Erythroblast (primary cell): ENCODE measurements around the gene SCARB2.

ENCODE experiments used
- DNase-seq, 2 experiments: peaks; one replicate each; lab custom pipeline; 2025; lab: John Stamatoyannopoulos, UW
- GATA1 ChIP-seq: IDR thresholded peaks from 2 replicates; pipeline ENCODE4 v1.6.1; 2011; ENCODE audit warnings: low read depth, mild to moderate bottlenecking, control low read depth, low read length, moderate library complexity
- POLR2A ChIP-seq: IDR thresholded peaks from 2 replicates; pipeline ENCODE4 v1.6.1; 2011; ENCODE audit warnings: mild to moderate bottlenecking, low read length

SCARB2 gene

GRCh38 chr4:76238236-76238635, 24.6 kb upstream of the SCARB2 start:
- TF ChIP-seq POLR2A (no peak), GATA1 (no peak)
- DNase-seq, result no peak

GRCh38 chr4:76235915-76236314, 22.3 kb upstream of the SCARB2 start:
- DNase-seq, result no peak
- TF ChIP-seq GATA1, result no peak
- no peak for TF ChIP-seq POLR2A

DNA sequence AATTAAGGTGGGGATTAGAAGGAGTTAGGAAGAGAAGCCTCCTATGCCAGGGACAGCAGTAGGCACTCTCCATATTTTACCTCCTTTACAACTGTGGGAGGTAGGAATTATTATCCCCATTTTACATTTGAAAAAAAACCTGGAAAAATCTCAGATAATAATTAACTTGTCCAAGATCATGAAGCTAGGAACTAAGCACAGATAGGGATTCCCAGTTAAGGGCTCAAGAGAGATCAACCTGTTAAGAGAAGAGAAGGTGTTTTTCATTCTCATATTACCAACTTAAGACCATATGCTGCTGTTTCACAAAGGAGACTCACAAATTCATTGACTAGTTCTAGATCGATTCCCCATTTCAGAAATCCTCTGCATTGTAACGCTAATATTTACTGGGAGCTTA, 21.8 kb upstream of the SCARB2 start:
- TF ChIP-seq GATA1 (no peak), POLR2A (no peak)
- no peak for DNase-seq

DNA sequence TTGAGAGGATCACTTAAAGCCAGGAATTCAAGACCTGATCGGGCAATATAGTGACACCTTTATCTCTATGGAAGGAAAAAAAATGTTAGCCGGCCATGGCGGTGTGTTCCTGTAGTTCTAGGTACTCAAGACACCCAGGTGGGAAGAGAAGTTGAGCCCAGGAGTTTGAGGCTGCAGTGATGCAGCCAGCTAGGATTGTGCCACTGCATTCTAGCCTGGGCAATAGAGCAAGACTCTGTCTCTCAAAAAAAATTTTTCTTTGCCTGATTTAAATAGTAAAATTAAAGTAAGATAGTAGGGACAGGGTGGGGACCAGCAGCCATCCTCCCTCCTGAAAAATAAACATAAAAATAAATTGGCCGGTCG, 21.0 kb upstream of the SCARB2 start:
- TF ChIP-seq GATA1 (no peak), POLR2A (no peak)
- no peak for DNase-seq

DNA sequence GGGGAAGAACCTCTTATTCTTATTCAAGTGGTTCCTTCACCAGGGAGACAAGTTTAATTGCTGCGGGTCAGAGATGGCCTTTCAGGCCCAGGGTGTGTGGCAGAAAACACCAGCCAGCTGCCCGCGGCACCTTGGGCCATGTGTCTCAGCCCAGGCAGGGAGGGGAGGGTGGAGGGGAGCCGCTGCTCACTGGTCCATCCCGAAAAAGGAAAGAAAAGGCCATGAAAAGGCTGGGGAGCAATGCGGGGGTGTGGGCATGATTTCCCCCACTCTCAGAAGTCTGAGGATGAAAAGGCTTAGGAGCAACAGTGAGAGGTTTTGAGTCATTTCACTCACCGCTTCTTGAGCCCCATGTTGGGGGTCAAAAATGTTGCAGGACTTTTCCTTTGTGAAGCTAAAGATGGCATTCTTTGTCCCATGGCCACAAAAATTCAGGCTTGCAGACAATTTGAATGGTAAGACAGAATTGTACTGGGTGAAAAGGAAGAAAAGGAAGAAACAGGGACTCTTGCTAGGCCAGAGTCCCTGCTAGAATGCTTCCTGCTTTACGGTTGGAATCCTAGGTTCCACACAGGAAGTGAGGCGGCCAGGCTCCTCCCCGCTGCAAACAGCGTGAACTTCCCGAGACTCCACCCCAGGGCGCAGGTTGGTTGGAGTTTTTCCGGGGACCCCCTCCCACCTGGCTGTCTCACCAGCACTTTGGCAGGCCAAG, 20.5 kb upstream of the SCARB2 start:
- TF ChIP-seq GATA1, result no peak
- no peak for TF ChIP-seq POLR2A
- DNase-seq, result no peak

DNA sequence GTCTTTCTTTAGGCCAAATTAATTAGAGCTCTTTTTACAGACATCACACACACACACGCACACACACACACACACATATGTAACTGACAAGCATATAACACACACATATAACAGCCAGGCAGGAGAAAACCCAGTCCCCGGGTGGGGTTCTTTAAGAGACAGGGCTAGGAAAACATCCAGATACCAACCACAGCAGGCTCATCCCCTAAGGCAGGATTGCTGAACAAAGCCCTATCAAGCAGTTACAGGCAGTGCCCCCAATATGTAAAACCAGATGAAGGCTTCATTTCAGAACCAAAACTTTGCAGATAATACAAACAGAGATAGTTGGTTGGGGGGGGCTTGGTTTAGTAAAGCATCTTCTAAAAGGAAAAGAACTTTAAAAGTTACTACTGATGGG, 19.9 kb upstream of the SCARB2 start:
- DNase-seq, result peak in 1 of 2 experiments; percentile 44
- no peak for TF ChIP-seq POLR2A
- TF ChIP-seq GATA1, result no peak

GRCh38 chr4:76233083-76233482, 19.5 kb upstream of the SCARB2 start:
- no peak for DNase-seq
- TF ChIP-seq POLR2A (no peak), GATA1 (no peak)

DNA sequence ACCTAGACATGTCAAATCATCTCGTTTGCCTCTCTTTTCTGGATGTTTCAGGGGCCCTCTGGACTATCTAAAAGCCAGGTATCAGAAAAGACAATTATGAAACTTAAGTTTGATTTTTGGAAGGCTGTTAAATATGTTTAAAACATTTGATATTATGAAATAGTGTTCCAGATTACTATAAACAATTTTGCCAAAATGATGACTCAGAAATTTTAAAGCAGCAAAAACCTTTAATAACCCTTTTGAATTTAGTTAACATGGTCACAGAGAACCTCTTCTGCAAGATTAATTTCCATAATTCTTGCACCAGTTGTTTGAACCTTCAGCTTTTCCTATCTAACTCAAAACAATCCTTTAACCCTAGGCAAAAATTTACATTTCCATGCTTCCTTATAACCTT, 19.1 kb upstream of the SCARB2 start:
- DNase-seq, result no peak
- TF ChIP-seq POLR2A (no peak), GATA1 (no peak)

DNA sequence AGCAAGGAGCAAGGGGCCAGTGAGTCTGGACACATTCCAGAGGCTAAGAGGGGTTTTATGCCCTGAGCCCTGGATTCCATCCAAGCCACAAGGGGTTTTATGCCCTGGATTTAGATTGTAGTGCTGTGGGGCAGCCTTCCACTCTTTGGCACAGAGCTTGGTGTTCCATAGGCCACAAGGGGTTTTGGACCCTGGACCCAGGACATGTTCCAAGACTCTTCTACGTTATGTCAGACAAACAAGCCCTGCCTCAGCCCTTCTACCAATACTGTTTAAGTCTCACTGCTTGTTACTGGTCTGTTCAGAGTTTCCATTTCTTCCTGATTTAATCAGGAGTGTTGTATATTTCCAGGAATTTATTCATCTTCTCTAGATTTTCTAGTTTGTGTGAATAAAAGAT, 12.8 kb upstream of the SCARB2 start:
- TF ChIP-seq GATA1 (no peak), POLR2A (no peak)
- DNase-seq, result no peak

- DNase-seq, result no peak
- TF ChIP-seq POLR2A, result no peak
- no peak for TF ChIP-seq GATA1
Measured at GRCh38 chr4:76224171-76224570, 10.5 kb upstream of the SCARB2 start.

DNA sequence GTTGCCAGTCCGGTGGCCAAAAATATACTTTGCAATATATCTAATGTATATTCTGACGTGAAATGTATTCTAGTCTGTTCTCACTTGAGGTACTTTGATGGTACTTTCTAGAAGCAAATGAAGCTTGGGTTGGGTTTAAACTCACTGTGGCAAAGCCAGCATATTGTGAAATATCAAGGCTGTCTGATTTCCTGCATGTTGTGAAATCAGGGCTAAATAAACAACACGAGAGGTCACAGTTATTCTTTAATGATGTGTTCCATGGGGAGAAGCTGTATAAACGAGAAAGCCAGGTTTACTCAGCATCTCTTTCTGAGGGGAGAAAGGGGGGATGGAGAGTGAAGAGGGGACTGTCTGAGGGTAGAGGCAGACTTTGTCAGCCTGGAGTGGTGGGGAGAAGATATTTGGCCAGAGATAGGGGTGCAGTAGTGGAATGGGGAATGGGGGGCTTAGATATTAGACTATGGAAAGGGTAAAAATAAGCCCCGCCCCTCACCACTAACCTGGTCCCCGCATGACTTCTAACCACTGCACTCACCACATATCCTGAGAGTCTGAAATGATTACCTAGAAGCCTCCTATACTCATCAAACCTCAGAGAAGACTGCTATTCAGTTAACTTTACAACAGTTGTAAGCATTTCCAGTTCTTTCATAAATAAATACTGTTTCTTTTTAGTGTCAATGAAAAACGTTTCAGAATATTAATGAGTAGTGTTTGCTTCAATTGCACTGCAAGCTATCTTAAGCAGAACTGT, 5.9 kb upstream of the SCARB2 start:
- no peak for TF ChIP-seq POLR2A
- TF ChIP-seq GATA1, result no peak
- no peak for DNase-seq

DNA sequence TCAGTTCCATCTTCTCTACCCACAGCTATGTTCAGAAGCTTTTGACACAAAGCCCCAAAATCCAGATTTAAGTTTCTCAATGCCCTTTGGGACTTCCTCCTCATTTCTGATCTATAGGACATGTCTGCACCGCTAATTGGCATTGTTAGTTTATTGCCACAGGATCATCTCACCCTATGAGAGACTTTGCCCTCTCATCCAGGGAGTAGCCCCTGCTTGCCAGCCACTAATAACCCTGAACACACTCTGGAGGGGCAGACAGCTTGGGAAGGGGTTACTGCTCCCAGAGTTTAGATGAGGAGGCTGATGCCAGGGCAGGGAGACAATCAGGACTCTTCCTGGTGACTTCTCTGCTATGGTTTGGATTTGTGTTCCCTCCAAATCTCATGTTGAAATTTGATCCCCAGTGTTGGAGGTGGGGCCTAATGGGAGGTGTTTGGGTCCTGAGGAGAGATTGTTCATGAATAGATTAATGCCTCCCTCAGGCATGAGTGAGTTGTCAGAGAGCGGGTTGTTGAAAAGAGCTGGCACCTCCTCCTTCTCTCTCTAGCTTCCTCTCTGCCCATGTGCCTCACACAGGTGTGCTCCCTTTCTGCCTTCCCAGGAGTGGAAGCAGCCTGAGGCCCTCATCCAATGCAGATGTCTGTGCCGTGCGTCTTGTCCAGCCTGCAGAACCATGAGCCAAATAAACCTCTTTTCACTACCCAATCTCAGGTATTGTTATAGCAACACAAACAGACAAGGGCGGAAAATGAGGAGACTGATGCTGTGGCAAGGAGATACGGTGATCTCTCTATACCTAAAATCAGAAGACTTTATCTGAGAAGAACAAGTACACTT, 3.6 kb upstream of the SCARB2 start:
- DNase-seq, result no peak
- no peak for TF ChIP-seq GATA1
- no peak for TF ChIP-seq POLR2A

DNA sequence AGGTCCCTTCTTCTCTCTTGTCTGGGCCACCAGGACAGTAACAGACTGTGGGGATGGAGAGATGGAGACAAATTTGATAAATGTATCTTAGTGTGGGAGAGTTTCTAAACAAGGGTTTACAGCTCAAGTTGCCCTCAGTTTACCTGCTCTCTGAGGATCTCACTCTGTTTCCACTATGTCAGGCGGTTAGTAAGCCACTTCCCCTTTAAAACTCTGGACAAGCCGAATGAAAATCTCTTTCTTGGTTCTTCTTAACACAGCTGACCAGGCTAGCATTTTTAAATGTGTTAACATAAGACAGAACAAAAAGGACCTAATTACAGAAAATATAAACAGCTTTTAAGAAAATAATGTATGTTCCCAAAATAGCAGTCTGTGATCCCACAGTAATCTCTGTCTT, 2.9 kb upstream of the SCARB2 start:
- TF ChIP-seq POLR2A, result no peak
- TF ChIP-seq GATA1, result no peak

GRCh38 chr4:76215077-76215476, 1.5 kb upstream of the SCARB2 start:
- peak; percentile 13 to 54 for DNase-seq
- TF ChIP-seq POLR2A, result peak; percentile 12
- no peak for TF ChIP-seq GATA1

More for the DNA sequence above, 2.9 kb upstream of the SCARB2 start:
- no peak for DNase-seq
